ENCODE measurements around the gene MIPEP.

DNA sequence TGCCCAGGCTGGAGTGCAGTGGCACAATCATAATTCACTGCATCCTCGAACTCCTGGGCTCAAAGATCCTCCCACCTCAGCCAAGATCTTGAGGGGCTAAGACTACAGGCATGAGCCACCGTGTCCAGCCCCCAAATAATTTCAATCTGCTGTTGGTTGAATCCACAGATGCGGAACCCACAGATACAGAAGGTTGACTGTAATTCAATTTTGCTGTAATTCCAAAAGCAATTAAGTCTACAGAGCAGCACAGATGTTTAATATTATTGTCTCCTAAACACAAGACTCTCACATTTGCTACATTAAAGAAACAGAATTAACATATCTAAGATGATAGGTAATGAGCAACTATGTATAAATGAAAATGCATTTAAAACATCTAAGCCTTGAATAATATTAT lies 75.6 kb downstream of the MIPEP start:
- TF ChIP-seq, protein P1, sequence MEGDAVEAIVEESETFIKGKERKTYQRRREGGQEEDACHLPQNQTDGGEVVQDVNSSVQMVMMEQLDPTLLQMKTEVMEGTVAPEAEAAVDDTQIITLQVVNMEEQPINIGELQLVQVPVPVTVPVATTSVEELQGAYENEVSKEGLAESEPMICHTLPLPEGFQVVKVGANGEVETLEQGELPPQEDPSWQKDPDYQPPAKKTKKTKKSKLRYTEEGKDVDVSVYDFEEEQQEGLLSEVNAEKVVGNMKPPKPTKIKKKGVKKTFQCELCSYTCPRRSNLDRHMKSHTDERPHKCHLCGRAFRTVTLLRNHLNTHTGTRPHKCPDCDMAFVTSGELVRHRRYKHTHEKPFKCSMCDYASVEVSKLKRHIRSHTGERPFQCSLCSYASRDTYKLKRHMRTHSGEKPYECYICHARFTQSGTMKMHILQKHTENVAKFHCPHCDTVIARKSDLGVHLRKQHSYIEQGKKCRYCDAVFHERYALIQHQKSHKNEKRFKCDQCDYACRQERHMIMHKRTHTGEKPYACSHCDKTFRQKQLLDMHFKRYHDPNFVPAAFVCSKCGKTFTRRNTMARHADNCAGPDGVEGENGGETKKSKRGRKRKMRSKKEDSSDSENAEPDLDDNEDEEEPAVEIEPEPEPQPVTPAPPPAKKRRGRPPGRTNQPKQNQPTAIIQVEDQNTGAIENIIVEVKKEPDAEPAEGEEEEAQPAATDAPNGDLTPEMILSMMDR (IDR thresholded peaks at IDR 0.05): no peak
- no peak for TF ChIP-seq POLR2A (IDR thresholded peaks at IDR 0.05)

Measured in esophagus squamous epithelium (tissue), 4 donors.